HepG2 (cell line): ENCODE results near the gene CYYR1. TPM values are rescaled to one million over a fixed set of nuclear protein-coding genes. Genes with fewer than 3 reads are reported as not detected.

Source experiments
- ATAC-seq: fragments of 200-7000 bp; cut with Tn5 transposase; 3 replicates; pipeline ENCODE4 v1.9.1; 2020; ENCODE audit warnings: mild to moderate bottlenecking, moderate library complexity
- BruUV-seq: library from RNA; stranded (reverse); fragments of 400-500 nt; replicated peaks from 2 replicates; lab custom pipeline; 2021; lab: Mats Ljungman, UMichigan
- CTCF ChIA-PET: fragments of 300-600 bp; formaldehyde crosslinking; extraction: SDS; loops from one replicate; lab custom pipeline; 2021; ENCODE audit warnings: low total read pairs, inconsistent platforms, low intra/inter-chr PET ratio; lab: Yijun Ruan, JAX
- POLR2A ChIA-PET: fragments of 350-600 bp; sonication (Branson Sonifier 250); formaldehyde crosslinking; loops from one replicate; lab custom pipeline; 2020; ENCODE audit warnings: antibody characterized with exemption, inconsistent platforms; lab: Yijun Ruan, JAX
- DNase-seq: peaks from one replicate; pipeline ENCODE4 v3.0.0-alpha.2; 2015; ENCODE audit warnings: low spot score
- FAIRE-seq: peaks from 3 replicates; lab custom pipeline; 2011; peaks lifted over from hg19 to GRCh38; lab: Jason Lieb, UNC
- H2AFZ ChIP-seq: one replicate; pipeline ENCODE4 v1.6.1; 2011; ENCODE audit warnings: low read length, inconsistent platforms
- H3K27ac ChIP-seq: fragments of 300-600 bp; 3 replicates; pipeline ENCODE4 v1.8.0; 2011; ENCODE audit warnings: mixed run types, mild to moderate bottlenecking, mixed read lengths, low read length, inconsistent platforms; ENCODE audit not compliant: insufficient read depth; ENCODE audit errors: extremely low read length
- H3K27me3 ChIP-seq, 2 experiments: fragments of 200-600 bp in 1 of 2; 2 replicates in 1 of 2; 3 replicates in 1 of 2; pipeline versions ENCODE4 v1.6.0 to v1.8.0; 2011; ENCODE audit warnings: low read length in 2 of 2, mild to moderate bottlenecking in 2 of 2, moderate library complexity in 2 of 2, inconsistent platforms in 1 of 2; ENCODE audit not compliant: insufficient read depth in 2 of 2, control insufficient read depth in 1 of 2
- H3K36me3 ChIP-seq, 2 experiments: fragments of 200-600 bp in 1 of 2; replicated peaks in 1 of 2; 2 replicates in 1 of 2; 3 replicates in 1 of 2; pipeline versions ENCODE4 v1.5.1 to v1.8.0; 2011; ENCODE audit warnings: low read length in 2 of 2, inconsistent platforms in 1 of 2; ENCODE audit not compliant: insufficient read depth in 2 of 2, control insufficient read depth in 1 of 2
- H3K4me1 ChIP-seq: 2 replicates; pipeline ENCODE4 v1.5.1; 2012; ENCODE audit warnings: low read length, inconsistent platforms; ENCODE audit not compliant: insufficient read depth
- H3K4me2 ChIP-seq: 2 replicates; pipeline ENCODE4 v1.6.0; 2011; ENCODE audit warnings: low read depth, low read length, inconsistent platforms
- H3K4me3 ChIP-seq, 3 experiments: fragments of 200-600 bp in 1 of 3; sonication (generic), shearing (Covaris generic) in 1 of 3; replicated peaks in 1 of 3; 2 replicates each; pipeline ENCODE4 v1.5.1; 2011 to 2016; ENCODE audit warnings: low read length in 3 of 3, inconsistent platforms in 2 of 3, low read depth in 2 of 3, mild to moderate bottlenecking in 2 of 3, control low read depth in 1 of 3, mixed read lengths in 1 of 3; ENCODE audit not compliant: insufficient read depth in 1 of 3
- H3K79me2 ChIP-seq: one replicate; pipeline ENCODE4 v1.6.1; 2011; ENCODE audit warnings: low read length, inconsistent platforms; ENCODE audit not compliant: insufficient read depth
- H3K9ac ChIP-seq: 2 replicates; pipeline ENCODE4 v1.6.0; 2011; ENCODE audit warnings: mild to moderate bottlenecking, low read depth, low read length, inconsistent platforms; ENCODE audit not compliant: insufficient read depth
- H3K9me3 ChIP-seq: 2 replicates; pipeline ENCODE4 v1.5.1; 2012; ENCODE audit warnings: mild to moderate bottlenecking, low read length
- H4K20me1 ChIP-seq: 2 replicates; pipeline ENCODE4 v1.6.0; 2011; ENCODE audit warnings: inconsistent platforms, mild to moderate bottlenecking, low read length, moderate library complexity; ENCODE audit not compliant: insufficient read depth
- ASH2L ChIP-seq: fragments of 300-600, 200-600 bp; sonication (generic); IDR thresholded peaks from 2 replicates; pipeline ENCODE4 v1.7.0; 2017; ENCODE audit warnings: low read depth, mild to moderate bottlenecking, moderate library complexity, mixed read lengths, low read length; ENCODE audit not compliant: insufficient read length
- EHMT2 ChIP-seq: fragments of 200-600 bp; sonication (generic); IDR thresholded peaks from 2 replicates; pipeline ENCODE4 v1.7.0; 2017; ENCODE audit warnings: antibody characterized with exemption, low read depth, low read length, borderline replicate concordance
- FOXA3 ChIP-seq: IDR thresholded peaks from 2 replicates; pipeline ENCODE4 v1.6.1; 2016; ENCODE audit warnings: missing genetic modification reagents, missing compliant biosample characterization
- KDM2A ChIP-seq: sonication (generic); formaldehyde crosslinking; IDR thresholded peaks from 2 replicates; pipeline ENCODE4 v1.4.0; 2020; ENCODE audit warnings: low read depth, missing genetic modification reagents, borderline replicate concordance
- MAFF ChIP-seq: IDR thresholded peaks from 2 replicates; pipeline ENCODE4 v1.6.1; 2011; ENCODE audit warnings: low read depth, low read length, improper control_type of control experiment
- SMC3 ChIP-seq: IDR thresholded peaks from 2 replicates; pipeline ENCODE4 v1.6.1; 2011; ENCODE audit warnings: low read length, improper control_type of control experiment
- SRF ChIP-seq: IDR thresholded peaks from 2 replicates; pipeline ENCODE4 v1.6.1; 2011; ENCODE audit warnings: mild to moderate bottlenecking, low read depth, low read length, moderate library complexity
- TCF7L2 ChIP-seq: IDR thresholded peaks from 2 replicates; pipeline ENCODE4 v1.6.1; 2011; ENCODE audit warnings: mild to moderate bottlenecking, low read depth, low read length, moderate library complexity
- ZNF451 ChIP-seq: sonication (generic); formaldehyde crosslinking; IDR thresholded peaks from 2 replicates; pipeline ENCODE4 v1.5.0; 2020; ENCODE audit warnings: mild to moderate bottlenecking, missing genetic modification reagents
- ZNF629 ChIP-seq: sonication (generic); formaldehyde crosslinking; conservative IDR thresholded peaks from 2 replicates; pipeline ENCODE4 v1.5.0; 2020; ENCODE audit warnings: missing genetic modification reagents
- ZNF678 ChIP-seq: sonication (generic); formaldehyde crosslinking; IDR thresholded peaks from 2 replicates; pipeline ENCODE4 v1.4.0; 2020; ENCODE audit warnings: mild to moderate bottlenecking, missing genetic modification reagents
- ZNF691 ChIP-seq: sonication (generic); formaldehyde crosslinking; IDR thresholded peaks from 2 replicates; pipeline ENCODE4 v1.4.0; 2020; ENCODE audit warnings: missing genetic modification reagents, low read depth, mild to moderate bottlenecking, borderline replicate concordance
- ZNF747 ChIP-seq: sonication (generic); formaldehyde crosslinking; IDR thresholded peaks from 2 replicates; pipeline ENCODE4 v1.8.1; 2023; ENCODE audit warnings: missing genetic modification reagents, mild to moderate bottlenecking, borderline replicate concordance
- ZSCAN22 ChIP-seq: sonication (generic); formaldehyde crosslinking; IDR thresholded peaks from 2 replicates; pipeline ENCODE4 v1.4.0; 2020; ENCODE audit warnings: mild to moderate bottlenecking, missing genetic modification reagents
- WGBS: methylation state at CpG from one replicate; pipeline ENCODE4 v1.1.6; 2017; ENCODE audit warnings: low lambda C conversion rate; 5-methylcytosine and 5-hydroxymethylcytosine counted together
- in situ Hi-C: cut with HindIII; loops from 2 replicates; pipeline ENCODE4 v1.10.0; 2017; ENCODE audit warnings: low pct_unique_long_range_greater_than_20kb; ENCODE audit not compliant: extremely low pct_ligation_motif_present
- intact Hi-C: fragments of 100-400 bp; cut with micrococcal nuclease; formaldehyde crosslinking; loops from one replicate; pipeline ENCODE4 v1.10.0; 2022; ENCODE audit not compliant: unreplicated experiment
- polyA plus RNA-seq, 8 experiments: library from polyadenylated mRNA; depleted of rRNA in 3 of 8; stranded (reverse) in 7 of 8; unstranded in 1 of 8; fragments of >200 nt; fragmentation: Illumina TruSeq in 4 of 8; extraction: Trizol in 4 of 8; gene quantifications; 2 replicates each; pipeline versions ENCODE4 v1.2.1 to v1.2.3, GENCODE V29; 2011 to 2016; ENCODE audit warnings: low read depth in 4 of 8, missing spikeins in 1 of 8, mixed read lengths in 1 of 8; ENCODE audit not compliant: insufficient read depth in 1 of 8
- total RNA-seq, 5 experiments: library from RNA; depleted of rRNA; stranded (reverse); fragments of >200 nt; fragmentation: Illumina TruSeq; extraction: Trizol; gene quantifications; 2 replicates each; pipeline ENCODE4 v1.2.3, GENCODE V29; 2016; ENCODE audit warnings: low read depth in 1 of 5

Gene CYYR1
- total and polyA plus RNA-seq, 2 of the 13 experiments (the other 11 are each of a cell fraction or from before 2014, with no cell fraction given): not detected

DNA sequence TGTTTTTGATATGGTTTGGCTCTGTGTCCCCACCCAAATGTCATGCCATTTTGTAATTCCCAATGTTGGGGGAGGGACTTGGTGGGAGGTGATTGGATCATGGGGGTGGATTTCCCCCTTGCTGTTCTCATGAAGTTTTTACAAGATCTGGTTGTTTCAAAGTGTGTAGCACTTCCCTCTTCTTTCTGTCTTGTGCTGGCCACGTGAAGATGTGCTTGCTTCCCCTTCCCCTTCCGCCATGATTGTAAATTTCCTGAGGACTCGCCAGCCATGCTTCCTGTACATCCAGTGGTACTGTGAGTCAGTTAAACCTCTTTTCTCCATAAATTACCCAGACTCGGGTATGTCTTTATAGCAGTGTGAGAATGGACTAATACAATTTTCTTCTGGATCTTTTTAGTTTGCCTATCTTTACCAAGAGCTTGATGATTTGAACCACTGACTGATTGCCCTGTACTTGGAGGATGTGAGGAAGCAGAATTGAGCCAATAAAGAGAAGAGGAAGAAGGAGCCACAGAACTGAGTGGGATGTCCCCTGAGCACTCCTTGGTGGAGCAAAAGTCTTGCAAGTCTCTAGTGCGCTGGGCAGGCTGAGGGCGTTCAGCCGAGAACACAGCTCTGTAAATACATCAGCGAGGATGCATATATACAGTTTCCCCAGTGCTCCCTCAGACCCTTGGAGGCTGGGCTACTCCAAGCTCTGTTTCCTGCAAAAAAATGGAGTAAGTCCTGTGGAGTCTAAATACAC is 102.6 kb downstream of the CYYR1 start:
- CTCF ChIA-PET: no interaction called here

GRCh38 chr21:26469789-26470188 is 103.3 kb downstream of the CYYR1 start:
- in situ Hi-C loops: no loop called here
- no peak overlapping the region for H3K9ac ChIP-seq

More for the DNA sequence above, 102.6 kb downstream of the CYYR1 start:
- POLR2A ChIA-PET: no interaction called here
- Histone ChIP-seq H3K79me2 (no peaks in the 10 kb centered on the region), H2AFZ (no peak overlapping the region)
- no peak for ATAC-seq
- TF ChIP-seq ASH2L (no peak), SRF (no peak), ZNF747 (CRISPR knock-in tag) (no peak), SMC3 (no peak), ZNF629 (CRISPR knock-in tag) (no peak), ZNF691 (CRISPR knock-in tag) (no peak), TCF7L2 (no peak), KDM2A (no peak), FOXA3 (CRISPR knock-in tag) (no peak), ZNF451 (CRISPR knock-in tag) (no peak), EHMT2 (no peak), ZSCAN22 (CRISPR knock-in tag) (no peak)
- TF ChIP-seq, all 625 proteins: peak for 0
- no peak overlapping the region for H3K27ac ChIP-seq
- FAIRE-seq (no peak), DNase-seq (no peak)
- no peak overlapping the region for H3K4me2 ChIP-seq
- H4K20me1 ChIP-seq: no peaks in the 10 kb centered on the region
- peaks cover 74% of the 10 kb centered on the region for H3K9me3 ChIP-seq
- H3K4me1 ChIP-seq: no peaks in the 10 kb centered on the region
- H3K9ac ChIP-seq: no peak overlapping the region
- intact Hi-C loops: no loop called here
- BruUV-seq: no TSS peak
- H3K27me3 ChIP-seq: no peaks in the 10 kb centered on the region
- WGBS: 25% methylated on average over 8 of the region's 8 CpGs
- H3K4me3 ChIP-seq: no peak overlapping the region
- H3K36me3 ChIP-seq: no peaks in the 10 kb centered on the region
- in situ Hi-C loops: no loop called here

More at GRCh38 chr21:26469789-26470188, 103.3 kb downstream of the CYYR1 start:
- DNase-seq (no peak), FAIRE-seq (no peak), ATAC-seq (no peak)
- no TSS peak for BruUV-seq
- 0% methylated on average over 1 of the region's 1 CpG for WGBS
- Histone ChIP-seq H3K27me3 (no peaks in the 10 kb centered on the region), H4K20me1 (no peaks in the 10 kb centered on the region), H2AFZ (no peak overlapping the region), H3K4me2 (no peak overlapping the region), H3K36me3 (no peaks in the 10 kb centered on the region), H3K4me1 (no peaks in the 10 kb centered on the region), H3K27ac (no peak overlapping the region), H3K4me3 (no peak overlapping the region), H3K9me3 (peaks cover 74% of the 10 kb centered on the region), H3K79me2 (no peaks in the 10 kb centered on the region)
- ChIA-PET CTCF (no interaction called here), POLR2A (no interaction called here)
- intact Hi-C loops: no loop called here
- TF ChIP-seq MAFF (0 out of 2 replicates have a peak, but pooled peaks have one; percentile 4), ZNF678 (CRISPR knock-in tag) (no peak)
